ENCODE data around the gene C16orf96.

Gene C16orf96

DNA sequence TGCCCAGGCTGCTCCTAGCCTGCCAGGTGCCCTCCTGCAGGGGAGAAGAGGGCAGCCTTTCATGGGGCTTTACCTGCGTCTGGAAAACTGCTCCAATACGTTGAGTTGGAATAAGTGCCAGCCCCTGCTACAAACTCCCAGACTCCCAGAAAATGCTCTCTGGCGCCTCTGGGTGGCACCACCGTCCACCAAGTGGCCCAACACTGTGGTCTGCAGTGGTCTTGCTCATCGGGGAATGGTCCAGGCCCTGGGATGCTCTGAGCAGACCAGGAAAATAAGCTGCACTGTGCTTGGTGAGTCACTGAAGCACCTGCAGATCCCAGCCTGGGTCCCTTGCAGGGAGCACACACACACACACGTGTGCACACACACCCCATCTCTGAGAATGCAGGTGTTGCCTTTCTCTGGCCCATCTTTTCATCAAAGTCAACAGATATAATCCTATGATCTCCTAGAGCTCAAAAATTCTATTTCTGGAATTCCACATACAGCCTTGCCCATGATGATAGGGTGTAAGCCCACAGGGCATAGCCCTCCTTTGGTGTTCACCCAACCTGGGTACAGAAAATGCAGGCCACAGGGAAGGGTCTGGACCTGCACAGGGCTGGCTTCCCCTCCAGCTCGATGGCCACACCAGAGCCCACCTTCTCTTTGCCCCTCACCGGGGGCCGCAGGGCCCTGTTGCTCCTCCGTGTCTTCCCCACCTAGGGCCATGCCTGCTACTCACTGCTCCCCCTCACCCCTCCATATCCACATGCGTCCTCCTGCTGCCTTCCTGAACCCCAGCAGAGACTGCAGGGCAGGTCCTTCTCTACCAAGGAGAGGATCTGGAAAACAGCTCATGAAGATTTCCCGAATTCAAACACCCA lies 38.1 kb upstream of the C16orf96 start:
- TF ChIP-seq ZFX (IDR thresholded peaks at IDR 0.05) = no peak
- TF ChIP-seq, protein P1, sequence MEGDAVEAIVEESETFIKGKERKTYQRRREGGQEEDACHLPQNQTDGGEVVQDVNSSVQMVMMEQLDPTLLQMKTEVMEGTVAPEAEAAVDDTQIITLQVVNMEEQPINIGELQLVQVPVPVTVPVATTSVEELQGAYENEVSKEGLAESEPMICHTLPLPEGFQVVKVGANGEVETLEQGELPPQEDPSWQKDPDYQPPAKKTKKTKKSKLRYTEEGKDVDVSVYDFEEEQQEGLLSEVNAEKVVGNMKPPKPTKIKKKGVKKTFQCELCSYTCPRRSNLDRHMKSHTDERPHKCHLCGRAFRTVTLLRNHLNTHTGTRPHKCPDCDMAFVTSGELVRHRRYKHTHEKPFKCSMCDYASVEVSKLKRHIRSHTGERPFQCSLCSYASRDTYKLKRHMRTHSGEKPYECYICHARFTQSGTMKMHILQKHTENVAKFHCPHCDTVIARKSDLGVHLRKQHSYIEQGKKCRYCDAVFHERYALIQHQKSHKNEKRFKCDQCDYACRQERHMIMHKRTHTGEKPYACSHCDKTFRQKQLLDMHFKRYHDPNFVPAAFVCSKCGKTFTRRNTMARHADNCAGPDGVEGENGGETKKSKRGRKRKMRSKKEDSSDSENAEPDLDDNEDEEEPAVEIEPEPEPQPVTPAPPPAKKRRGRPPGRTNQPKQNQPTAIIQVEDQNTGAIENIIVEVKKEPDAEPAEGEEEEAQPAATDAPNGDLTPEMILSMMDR (conservative IDR thresholded peaks at IDR 0.05) = no peak; the same call in 1 of the 2 replicates
- no peak overlapping the region for H3K27ac ChIP-seq

DNA sequence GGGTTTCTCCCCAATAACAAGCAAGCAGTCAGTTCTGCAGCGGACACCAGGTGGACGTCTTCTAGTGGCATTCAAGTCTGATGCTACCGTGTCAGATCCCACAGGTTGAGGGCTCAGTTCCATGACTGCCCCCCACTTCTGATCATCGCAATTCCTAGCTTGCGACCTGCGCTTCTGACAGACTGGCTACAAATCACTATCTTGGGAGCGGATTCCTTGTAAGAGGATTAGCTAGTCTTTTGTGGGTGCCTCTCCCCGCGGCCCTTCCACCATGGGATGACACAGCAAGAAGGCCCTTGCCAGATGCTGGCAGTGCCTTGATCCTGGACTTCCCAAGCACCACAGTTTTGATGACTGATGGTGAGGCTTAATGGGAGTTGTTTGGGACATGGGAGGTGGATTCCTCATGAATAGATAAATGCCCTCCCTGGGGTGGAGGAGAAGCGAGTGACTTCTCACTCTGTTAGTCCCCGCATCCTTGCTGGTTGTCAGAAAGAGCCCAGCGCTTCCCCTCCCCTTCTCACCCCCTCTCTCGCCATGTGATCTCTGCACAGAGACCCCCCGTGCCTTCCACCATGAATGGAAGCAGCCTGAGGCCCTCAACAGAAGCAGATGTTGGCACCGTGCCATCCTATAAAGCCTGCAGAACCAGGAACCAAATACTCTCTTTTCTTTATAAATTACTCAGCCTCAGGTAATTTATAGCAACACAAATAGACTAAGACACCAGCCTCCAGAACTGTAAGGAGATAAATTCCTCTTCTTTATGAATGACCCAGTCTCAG lies 36.7 kb upstream of the C16orf96 start:
- H3K27ac ChIP-seq = no peak overlapping the region
- no peak for TF ChIP-seq ZFX (IDR thresholded peaks at IDR 0.05)
- TF ChIP-seq, protein P1 (conservative IDR thresholded peaks at IDR 0.05) = no peak

DNA sequence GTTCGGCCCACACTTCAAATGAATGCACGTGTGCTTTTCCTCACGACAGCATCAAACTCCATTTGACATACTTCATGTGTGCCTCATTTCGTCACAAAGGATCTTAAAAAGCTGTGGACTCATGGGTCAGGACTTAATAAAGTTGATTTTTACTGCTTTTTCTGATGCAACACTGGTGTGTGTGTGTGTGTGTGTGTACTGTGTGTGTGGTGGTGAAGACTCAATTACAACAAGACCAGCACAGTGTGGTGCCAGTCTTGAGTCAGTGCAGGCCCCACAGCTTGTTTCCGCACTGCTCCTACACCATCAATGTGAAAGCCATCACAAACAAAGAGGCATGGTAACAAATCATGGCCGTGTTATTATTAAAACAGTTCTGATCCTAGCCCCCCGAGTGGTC lies 35.2 kb upstream of the C16orf96 start:
- no peak overlapping the region for H3K27ac ChIP-seq
- TF ChIP-seq, protein P1 (conservative IDR thresholded peaks at IDR 0.05) = no peak
- TF ChIP-seq ZFX (IDR thresholded peaks at IDR 0.05) = no peak

DNA sequence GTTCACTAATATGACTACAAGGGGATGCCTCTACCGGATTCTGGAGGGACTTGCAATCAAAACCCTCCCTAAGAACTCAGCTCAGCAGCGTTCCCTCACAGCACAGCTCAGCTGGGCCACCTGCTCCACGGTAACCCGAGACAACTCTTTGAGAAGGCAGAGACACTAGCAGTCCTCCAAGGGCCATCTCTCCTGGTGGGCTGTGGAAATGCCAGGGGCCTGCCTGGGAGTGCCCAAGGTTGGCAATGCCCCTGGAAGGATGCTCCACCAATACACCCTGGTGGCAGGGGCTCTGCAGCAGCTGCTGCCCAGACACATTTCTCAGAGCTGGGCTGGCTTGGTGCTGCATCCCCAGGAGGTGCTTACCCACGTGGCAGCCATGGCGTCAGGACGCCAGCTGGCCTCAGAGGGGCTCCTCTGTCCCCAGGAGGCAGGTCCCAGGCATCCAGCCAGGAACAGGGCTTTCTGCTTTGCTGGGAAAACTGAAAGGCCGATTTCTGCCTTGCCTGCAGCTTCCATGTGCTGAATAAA lies 34.0 kb upstream of the C16orf96 start:
- no peak for TF ChIP-seq ZFX (IDR thresholded peaks at IDR 0.05)
- TF ChIP-seq, protein P1 (conservative IDR thresholded peaks at IDR 0.05) = no peak
- H3K27ac ChIP-seq = no peak overlapping the region

DNA sequence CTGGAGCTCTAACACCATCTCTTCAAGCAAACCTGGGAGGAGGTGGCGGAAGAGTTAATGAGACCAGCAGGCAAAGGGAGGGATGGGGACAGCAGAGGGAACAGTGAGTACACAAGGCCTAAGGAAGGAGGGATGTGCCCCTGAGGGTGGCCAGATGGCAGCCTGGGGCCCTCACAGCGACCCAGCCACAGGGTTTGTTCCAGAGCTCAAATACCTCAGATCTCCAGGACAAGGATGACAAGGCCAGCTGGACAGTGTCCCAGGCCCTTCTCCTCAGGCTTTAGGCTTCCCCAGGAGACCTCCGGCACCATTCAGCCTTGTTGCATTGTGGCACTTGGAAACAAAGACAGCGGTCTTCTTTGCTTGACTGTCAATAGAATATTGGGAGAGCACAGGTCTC lies 32.5 kb upstream of the C16orf96 start:
- H3K27ac ChIP-seq = no peak overlapping the region
- TF ChIP-seq, protein P1 (conservative IDR thresholded peaks at IDR 0.05) = no peak
- TF ChIP-seq ZFX (IDR thresholded peaks at IDR 0.05) = no peak

DNA sequence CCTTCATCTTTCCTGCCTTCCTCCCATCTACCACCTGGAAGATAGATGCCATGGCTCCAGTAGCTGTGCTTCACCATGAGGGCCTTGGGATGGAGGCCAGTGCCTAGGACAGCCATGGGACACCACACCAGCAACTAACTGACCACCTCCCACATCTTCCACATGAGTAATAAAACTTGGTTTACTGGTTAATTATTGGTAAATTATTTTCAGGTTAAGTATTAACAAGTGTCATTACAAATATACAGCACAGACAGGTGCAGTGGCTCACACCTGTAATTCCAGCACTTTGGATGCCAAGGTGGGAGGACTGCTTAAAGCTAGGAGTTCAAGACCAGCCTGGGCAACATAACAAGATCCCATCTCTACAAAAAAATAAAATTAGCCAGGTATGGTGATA lies 31.6 kb upstream of the C16orf96 start:
- TF ChIP-seq ZFX (IDR thresholded peaks at IDR 0.05) = no peak
- TF ChIP-seq, protein P1 (conservative IDR thresholded peaks at IDR 0.05) = no peak
- H3K27ac ChIP-seq = no peak overlapping the region

DNA sequence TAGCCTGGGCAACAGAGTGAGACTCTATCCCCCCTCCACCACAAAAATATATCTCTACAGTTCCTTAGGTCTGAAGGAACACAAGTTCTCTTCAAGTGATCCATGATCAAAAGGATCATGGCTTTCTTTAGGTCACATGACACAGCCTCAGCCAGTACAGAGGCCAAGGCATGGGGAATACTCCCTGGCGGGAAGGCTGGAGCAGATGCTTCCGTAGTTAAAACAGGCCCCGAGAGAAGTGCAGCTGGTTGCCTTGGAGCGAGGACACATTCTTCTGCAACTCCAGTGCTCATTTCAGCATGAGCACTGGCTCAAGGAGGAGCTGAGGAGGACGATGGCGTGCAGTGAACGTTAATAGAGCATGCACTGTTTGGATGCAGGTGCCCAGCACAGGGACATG lies 31.1 kb upstream of the C16orf96 start:
- H3K27ac ChIP-seq = no peak overlapping the region
- no peak for TF ChIP-seq ZFX (IDR thresholded peaks at IDR 0.05)

Data from C4-2B (cell line).